Posterior cingulate gyrus (tissue), 11 donors: ENCODE measurements around the gene RER1.
"Not testable (repeated sequence)": the region's sequence is repeated elsewhere in the genome, so short reads cannot be mapped to it uniquely, and the experiment has no call there.

Source experiments
- DNase-seq, 10 donors: peaks; one replicate each; pipeline versions ENCODE4 v3.0.0 to v3.0.0-alpha.2; 2020 to 2021; ENCODE audit warnings: mixed read lengths in 3 of 10
- intact Hi-C: fragments of 100-400 bp; cut with DNase I; formaldehyde crosslinking; loops from one replicate; pipeline ENCODE4 v1.15.1; 2023

Gene RER1

DNA sequence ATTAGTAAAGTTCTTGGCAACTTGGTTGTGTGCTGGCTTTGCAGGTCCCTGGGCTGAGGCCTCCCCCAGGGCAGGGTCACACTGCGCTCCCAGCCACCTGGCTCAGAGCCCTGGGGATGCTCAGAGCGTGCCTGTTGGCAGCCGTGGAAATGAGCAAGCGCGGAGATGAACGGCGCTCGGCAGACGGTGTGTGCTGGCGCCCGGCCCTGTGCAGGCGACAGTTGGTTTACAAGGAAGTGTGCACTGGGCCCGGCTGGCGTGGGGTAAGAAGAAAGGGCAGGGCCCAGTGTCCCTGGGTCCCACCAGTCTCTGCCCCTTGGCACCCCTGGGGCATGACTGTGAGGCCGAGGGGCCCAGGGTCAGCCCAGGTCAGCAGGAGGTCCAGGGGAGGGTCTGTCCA is 46.4 kb downstream of the RER1 start:
- peak in 3 of 10 donors; percentile 43 to 88 (median 54) for DNase-seq
- intact Hi-C loops, result no loop called here

DNA sequence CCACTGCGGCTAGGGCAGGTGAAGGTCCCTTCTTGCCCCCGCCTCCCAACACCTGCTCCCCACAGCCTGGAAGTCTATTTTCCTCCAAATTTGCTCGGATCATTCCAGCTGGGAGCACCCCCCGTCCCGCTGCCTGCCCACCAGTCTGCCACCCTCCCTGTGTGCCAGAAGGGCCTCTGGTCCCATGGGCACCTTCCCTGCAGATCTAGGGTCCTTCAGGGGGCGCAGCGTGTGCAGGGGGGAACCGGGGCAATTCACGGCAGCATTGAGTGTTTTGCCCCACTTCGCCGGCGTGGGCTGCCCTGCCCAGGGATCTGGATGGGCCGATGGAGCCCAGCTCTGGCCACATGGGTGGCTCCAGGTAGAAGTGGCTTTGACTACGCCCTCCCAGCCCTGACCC is 47.0 kb downstream of the RER1 start:
- DNase-seq, result no peak
- intact Hi-C loops, result no loop called here

DNA sequence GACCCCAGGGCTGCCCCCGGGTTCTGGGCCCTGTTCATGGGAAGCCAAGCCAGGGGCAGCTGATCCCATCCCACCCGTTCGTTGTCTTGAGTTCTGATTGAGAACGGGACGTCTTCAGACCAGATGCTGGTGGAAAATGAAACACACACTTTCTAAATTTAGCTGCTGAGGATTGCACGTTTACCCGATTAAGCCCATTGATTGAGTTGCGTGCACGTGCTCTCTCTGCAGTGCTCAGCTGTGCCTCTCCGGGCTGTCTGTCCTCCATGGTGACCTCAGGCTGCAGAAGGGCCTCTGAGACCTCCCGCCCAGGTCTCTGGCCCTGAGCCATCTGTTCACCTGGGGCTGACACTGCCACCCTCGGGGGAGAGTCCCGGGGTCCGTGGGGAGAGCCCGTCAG is 47.7 kb downstream of the RER1 start:
- DNase-seq, result no peak
- intact Hi-C loops, result no loop called here

DNA sequence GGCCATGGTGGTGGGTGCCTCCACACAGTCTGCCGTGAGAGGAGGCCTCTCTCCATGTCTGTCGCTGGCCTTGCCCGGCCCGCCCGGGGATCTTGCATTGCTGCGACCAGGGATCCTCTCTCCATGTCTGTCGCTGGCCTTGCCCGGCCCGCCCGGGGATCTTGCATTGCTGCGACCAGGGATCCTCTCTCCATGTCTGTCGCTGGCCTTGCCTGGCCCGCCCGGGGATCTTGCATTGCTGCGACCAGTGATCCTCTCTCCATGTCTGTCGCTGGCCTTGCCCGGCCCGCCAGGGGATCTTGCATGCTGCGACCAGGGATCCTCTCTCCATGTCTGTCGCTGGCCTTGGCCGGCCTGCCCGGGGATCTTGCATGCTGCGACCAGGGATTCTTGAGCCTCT is 48.7 kb downstream of the RER1 start:
- DNase-seq, result peak in 1 of 10 donors; percentile 92
- intact Hi-C loops, result not testable (repeated sequence)

DNA sequence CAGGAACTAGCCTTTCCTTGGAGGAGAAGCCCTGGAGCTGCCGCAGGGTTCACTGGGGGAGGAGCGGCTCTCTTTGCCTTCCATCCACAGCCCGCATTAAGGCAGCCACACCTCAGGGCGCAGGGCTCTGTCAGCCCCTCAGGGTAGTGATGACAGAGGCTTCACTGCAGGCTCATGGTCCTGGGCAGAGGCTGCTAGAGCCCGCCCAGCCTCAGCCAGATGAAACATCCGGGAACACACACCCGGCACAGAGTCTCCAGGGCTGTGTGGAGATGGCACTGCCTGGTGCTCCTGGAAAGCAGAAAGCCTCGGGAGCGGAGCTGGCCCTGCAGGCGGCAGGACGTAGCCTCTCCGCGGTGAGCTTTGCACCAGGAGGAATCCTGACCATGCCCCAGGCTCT is 50.1 kb downstream of the RER1 start:
- peak in 5 of 10 donors; percentile 40 to 94 (median 69) for DNase-seq

DNA sequence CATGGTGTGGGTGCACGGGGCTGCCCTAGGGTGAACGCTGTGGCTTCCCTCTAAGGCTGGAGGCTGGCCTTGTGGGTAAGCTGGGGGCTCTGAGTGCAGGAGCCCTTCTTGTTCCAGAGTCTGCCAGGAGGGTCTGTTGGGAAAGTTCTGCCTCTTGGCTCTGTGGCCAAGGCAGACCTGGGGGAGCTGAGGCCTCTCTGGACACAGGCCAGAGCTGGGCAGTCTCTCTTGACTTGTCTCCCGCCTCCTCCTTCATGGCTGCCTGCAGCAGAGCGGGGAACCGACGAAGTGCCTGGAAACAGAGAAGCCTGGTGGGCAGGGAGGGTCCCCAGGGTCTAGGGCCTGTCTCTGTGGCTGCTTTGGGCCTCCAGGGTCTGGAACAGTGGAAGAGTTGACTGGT is 51.0 kb downstream of the RER1 start:
- no peak for DNase-seq
- intact Hi-C loops, result no loop called here

More for the DNA sequence above, 50.1 kb downstream of the RER1 start:
- intact Hi-C loops, result no loop called here

DNA sequence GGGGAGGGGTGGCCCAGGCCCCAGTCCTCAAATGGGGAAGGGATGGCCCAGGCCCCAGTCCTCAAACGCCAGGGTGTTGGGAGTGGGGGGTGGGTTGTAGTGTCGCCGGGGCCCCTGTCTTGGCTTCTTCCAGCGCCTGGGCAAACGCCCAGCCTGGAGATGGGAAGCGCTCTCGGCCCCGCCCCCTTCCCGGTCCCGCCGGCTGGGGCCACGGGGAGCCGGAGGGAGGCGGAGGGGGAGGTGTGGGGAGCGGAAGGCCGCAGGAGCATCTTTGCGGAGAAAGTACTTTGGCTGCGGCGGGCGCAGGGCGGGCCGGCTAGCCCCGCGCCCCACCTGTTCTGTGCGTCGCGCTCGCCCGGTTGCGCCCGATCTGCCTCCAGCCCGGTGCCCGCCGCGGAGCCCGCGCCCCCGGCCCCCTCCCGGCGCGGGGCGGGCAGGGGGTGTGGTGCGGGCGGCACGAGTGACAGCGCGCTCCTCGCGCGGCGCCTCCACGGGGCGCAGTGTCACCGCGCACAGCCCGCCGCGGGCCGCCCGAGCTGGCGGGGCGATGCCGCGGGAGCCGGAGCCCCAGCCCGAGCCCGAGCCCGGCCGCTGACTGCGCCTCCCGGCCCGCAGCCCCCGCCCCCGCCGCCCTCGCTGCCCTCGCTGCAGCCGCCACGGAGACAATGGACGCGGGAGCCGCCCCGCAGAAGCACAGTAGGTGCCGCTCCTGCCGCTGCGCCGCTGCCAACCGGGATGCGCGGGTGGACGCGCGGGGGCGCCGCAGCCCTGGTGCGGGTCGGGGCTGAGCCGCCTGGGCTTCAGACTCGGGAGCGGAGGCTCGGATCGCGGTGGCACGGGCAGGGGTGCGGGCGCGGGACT is 51.9 kb downstream of the RER1 start:
- intact Hi-C loops, result no loop called here
- peak; percentile 64 to 97 (median 76) for DNase-seq

DNA sequence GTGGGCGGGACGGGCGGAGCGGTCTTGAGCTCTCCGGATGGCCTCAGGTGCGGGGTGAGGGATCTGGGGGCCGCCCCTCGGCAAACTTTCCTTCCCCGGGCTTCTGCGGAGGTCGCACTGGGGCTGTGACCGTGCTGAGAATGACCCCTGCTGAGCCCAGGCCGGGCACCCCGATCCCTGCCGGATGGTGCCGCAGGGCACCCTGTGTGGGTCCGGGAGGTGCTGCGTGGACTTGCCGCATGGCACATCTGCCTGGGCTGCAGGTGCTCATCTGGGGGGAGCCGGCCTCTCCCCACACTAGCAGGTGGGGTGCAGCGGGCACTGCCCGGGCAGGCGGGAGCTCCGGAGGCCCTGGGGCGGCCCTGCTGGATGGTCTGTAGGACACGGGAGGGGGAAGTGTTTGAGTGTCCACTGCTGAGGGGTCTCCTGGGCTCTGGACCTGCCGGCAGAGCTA is 52.5 kb downstream of the RER1 start:
- intact Hi-C loops, result no loop called here
- no peak for DNase-seq

DNA sequence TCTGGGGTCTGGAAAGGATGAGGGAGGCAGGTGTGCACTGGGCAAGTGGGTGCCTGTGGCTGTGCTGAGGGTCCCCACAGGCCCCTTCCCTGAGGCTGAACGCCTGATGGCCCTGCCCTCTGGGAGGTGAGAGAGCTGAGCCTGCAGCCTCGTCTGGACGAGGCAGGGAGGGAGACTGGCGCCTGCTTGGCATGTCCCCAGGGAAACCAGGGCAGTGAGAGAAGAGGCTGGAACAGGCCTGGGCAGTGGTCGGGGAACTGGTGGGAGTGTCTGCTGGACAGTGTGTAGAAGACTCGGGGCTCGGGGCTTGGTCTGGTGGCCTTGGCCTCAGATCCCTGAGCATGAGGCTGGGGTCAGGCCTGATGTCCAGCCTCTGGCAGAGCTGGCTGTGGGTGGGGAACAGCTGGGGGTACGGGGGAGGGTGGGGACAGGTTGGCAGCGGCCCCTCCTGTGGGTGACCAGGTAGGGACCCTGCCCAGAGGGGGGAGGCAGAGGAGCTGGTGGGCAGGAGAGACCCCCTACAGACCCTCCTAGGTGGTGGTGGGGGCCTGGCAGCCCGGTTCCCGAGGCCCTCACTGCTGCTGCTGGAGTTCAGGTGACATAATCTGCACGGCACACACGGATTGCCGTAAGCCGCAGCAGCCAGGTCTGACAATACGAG is 53.7 kb downstream of the RER1 start:
- DNase-seq, result no peak
- intact Hi-C loops, result no loop called here

DNA sequence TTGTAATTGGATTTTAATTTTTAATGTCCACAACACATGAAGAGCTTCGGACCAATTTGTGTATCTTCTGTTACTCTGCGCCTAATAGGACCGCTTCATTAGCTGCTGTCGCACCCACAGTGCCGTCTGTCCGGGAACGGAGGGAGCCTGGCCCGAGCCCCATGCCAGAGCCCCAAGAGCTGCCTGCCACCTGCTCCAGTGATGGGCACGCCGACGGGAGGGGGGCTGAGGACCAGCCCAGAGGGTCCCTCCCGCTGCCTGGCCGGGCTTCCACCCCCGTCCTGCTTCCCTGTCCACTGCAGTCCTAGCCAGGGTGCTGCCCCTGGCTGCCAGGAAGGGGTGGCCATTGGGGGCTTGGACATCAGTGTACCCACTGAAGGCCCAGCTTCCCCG is 54.2 kb downstream of the RER1 start:
- DNase-seq, result peak in 1 of 10 donors; percentile 58

DNA sequence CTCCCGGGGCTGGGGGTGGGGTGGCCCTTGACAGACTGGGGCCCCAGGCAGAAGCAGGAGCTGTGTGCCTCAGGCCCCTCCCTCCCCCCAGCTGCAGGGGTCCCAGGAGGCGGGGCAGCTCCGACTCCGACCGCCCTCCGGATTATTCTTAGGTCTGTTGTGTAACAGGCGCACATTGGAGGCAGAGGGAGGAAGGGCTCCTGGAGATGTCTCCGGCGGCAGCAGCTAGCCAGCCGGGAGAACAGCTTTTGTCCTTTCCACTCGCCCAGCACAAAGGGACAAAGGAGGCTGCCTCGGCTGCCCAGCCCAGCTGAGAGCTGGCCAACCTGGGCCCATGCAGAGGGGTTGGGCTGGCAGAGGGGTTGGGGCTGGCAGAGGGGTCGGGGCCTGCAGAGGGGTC is 54.8 kb downstream of the RER1 start:
- peak; percentile 64 to 95 (median 68) for DNase-seq
- intact Hi-C loops, result no loop called here

More for the DNA sequence above, 54.2 kb downstream of the RER1 start:
- intact Hi-C loops, result no loop called here

DNA sequence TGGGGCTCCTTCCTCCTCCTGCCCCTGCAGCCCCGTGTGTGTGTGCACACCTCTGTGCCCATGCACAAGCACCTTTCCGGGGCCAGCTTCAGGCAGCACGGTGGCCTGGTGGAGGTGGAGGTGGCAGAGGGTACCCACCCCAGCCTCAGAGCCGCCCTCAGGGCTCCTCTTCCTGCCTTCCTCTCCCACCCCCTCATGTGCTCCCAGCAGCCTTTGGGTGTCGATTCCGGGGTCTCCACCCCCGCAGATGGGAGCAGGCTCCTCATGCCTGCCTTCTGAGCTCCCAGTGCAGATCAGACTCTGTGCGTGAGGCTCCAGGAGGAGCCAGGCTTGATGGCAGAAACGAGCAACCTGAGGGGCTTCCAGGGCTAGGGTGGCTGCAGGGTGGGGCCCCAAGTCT is 55.2 kb downstream of the RER1 start:
- DNase-seq, result no peak
- intact Hi-C loops, result no loop called here

DNA sequence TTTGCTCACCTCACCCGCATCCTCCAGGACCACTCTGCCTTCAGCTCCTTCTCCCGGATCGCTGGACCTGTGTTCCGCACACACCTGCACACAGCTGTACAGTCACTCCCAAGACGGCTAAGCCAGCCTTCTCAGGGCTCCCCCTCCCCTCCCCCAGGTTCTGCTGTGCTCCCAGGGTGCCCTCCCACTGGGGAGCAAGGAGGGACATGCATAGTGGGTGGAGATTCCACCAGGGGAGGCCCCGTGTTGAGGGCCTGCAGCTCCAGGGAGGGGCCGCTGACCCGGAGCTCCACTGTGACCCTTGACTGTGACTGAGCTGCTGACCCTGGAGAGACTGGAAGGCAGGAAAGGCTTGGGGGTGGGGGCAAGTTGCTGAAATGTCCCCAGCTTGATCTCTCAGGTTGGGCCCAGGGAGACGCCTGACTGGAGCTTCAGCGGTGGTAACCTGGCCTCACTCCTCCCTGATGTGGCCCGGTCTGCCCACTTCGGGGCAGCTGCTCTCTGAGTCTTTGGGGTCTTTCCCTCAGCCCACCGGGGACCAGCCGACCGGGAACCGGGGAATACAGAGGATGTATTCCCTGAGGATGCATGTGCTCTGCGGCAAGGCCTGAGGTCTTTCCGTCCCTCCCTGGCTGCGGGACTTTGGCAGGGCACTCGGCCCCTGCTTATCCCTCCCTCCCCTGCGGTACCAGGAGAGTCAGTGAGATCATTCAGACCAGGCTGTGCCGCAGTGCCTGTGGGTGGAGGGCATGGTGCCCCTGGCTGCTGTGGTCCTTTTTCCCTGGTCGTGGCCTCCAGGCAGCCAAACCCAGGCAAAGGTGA is 55.8 kb downstream of the RER1 start:
- intact Hi-C loops, result no loop called here
- DNase-seq, result no peak

DNA sequence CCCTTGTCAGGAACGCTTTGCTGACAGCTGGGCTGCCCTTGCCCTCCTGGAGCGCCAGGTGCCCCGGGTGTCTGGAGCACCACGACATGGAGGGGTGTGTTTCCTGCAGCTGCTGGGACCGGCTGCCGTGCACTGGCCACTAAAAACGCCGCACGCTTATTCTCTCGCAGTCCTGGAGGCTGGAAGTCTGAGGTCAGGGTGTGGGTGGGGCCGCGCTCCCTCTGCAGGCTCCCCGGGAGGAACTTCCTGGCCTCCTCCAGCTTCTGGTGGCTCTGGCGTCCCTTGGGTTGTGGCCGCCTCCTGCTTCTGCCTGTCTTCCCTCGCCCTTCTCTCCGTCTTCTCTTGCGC is 56.4 kb downstream of the RER1 start:
- intact Hi-C loops, result no loop called here
- no peak for DNase-seq

DNA sequence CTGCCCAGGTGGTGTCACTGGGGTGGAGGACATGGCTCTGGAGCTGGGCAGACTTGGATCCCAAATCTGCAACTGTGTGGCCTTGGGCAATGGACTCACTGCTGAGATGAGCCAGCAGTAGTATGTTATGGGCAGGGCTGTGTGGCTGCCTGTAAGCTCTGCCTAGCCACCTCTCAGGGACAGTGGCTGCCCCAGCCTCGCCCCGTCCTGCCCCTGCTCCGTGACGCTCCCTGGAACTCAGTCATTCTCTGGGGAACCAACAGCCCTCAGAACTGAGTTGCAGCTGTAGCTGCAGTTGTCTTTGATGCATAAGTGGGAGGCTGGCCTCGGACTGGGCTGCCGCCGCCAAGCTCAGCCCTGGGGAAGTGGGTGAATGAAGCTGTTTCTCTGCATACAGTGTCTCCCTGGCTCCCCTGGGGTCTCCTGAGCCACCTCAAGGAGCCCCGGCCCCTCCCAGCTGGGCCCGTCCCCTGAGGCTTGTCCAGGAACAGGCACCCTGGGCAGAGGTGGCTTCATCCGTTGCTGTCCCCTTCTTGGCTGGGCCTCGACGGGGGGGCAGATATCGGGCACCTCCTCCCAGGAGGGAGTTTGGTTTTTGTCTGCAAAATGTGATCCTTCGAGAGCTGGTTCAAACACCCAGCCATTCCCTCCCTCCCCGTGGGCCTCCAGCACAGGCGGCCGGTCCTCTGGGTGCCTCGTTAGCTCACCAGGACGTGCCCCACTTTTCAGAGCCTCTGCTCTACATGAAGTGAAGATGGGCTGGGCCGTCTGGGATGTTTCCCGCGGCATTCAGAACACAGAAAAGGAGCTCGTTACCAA is 58.2 kb downstream of the RER1 start:
- intact Hi-C loops, result no loop called here
- peak in 5 of 10 donors; percentile 44 to 95 (median 62) for DNase-seq

DNA sequence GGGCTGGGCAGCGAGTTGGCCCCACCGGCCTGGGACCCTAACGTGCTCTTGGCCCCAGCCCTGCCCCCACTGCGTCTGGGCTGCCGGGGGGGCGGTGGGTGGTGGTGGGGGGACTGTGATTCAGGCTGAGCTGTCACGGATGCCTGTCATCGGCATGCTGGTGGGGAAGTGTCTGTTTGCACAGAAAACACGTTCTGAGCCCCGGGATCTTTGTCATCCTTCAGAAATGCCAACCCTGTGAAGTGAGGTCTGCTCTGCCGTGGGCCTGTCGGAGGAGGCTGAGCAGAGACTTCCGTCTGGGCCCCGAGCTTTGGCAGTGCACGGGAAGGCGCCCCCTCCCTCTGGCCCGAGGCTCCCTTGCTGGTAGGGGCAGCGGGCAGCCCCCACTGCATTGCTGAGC is 60.1 kb downstream of the RER1 start:
- DNase-seq, result no peak

DNA sequence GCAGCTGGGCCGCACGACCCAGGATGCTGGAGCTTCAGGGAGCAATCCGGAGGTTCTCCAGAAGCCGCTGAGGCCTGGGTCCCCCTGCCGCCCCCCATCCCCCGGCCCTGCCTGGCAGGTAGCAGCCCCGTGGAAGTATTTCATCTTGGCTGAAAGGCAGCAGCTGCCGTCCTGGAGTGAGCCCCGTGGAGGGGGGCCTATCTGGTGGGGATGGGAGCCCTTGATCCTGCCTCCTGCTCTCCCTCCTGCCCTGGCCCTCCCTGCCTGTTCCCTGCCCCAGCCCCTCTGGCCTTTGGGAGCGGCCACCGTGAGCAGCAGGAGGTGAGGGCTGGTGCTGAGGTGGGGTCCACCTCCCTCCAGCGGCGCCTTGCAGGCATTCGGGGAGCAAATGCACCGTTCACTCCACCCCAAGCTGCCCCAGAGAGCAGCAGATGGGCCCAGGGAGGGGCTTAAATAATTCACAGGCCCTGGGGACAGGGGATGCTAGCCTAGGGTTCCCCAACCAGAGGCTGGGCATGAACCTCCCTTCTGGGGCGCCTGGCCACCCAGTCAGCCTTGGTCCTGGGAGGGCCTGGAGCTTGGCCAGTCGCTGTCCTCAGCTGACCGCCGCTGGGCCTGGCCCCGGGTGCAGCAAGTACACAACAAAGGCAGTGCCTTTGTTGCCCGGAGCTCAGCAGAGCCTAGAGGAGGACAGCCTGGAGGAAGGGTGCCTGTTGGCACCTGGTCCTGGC is 60.7 kb downstream of the RER1 start:
- intact Hi-C loops, result no loop called here
- peak; percentile 66 to 98 (median 75) for DNase-seq

More for the DNA sequence above, 60.1 kb downstream of the RER1 start:
- intact Hi-C loops, result no loop called here

DNA sequence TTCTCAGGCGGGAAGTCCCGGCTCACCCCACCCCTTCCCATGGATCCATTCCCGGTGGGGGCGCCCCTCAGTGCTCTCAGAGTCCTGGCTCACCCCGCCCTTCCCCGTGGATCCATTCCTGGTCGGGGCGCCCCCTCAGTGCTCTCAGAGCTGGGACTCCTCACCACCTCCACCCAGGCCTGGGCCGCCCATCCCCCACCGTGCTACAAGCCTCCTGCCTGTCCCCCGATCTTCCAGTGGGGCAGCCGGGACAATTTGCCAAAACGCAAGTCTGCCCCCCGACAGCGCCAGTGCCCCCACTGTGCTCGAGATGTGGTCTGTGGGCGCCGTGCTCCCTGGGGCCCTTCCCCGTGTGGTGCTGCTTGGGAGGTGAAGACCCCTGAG is 61.3 kb downstream of the RER1 start:
- no peak for DNase-seq
- intact Hi-C loops, result no loop called here

DNA sequence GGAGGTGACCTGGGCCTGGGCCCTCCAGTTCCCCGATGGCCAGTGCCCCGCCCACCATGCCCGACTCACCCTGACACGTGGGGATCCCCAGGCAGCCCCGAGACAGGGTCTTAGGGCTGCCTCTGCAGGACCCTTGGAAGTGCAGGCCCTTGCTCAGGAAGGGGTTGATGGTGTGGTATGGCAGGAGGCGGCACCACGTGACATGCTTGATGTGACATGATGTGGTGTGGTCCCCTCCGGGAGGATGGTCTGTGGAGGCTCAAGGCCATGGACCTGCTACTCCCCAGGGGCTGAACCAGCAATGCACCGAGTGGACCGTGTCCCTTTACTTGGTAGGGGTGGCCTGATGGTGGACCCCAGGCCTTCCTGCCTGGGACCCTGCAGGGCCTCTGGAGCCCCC is 62.6 kb downstream of the RER1 start:
- intact Hi-C loops, result no loop called here
- no peak for DNase-seq
